Small intestine (tissue), 7 donors: ENCODE results near the gene NEBL. TPM values are rescaled to one million over a fixed set of nuclear protein-coding genes. Genes with fewer than 3 reads are reported as not detected.
A peak's percentile ranks its signal among the peaks of the same experiment; 100 is the strongest.

Source experiments
- DNase-seq, 2 donors: peaks; one replicate each; pipeline versions ENCODE4 v3.0.0 to v3.0.0-alpha.2; 2013
- FAIRE-seq: peaks from 2 replicates; lab custom pipeline; 2012; peaks lifted over from hg19 to GRCh38; lab: Jason Lieb, UNC
- H3K27ac ChIP-seq, 3 donors: one replicate each; pipeline ENCODE4 v1.5.1; 2013; ENCODE audit warnings: low read length in 2 of 3, mild to moderate bottlenecking in 2 of 3, control low read depth in 1 of 3, inconsistent platforms in 1 of 3, low read depth in 1 of 3, moderate library complexity in 1 of 3
- H3K27me3 ChIP-seq, 3 donors: one replicate each; pipeline ENCODE4 v1.6.1; 2013; ENCODE audit warnings: low read length in 3 of 3, inconsistent platforms in 1 of 3; ENCODE audit not compliant: control insufficient read depth in 3 of 3, insufficient read depth in 3 of 3
- H3K36me3 ChIP-seq, 3 donors: one replicate each; pipeline ENCODE4 v1.6.1; 2013; ENCODE audit warnings: low read length in 3 of 3, inconsistent platforms in 1 of 3, low read depth in 1 of 3, mild to moderate bottlenecking in 1 of 3, moderate library complexity in 1 of 3; ENCODE audit not compliant: control insufficient read depth in 3 of 3, insufficient read depth in 2 of 3
- H3K4me1 ChIP-seq, 3 donors: one replicate each; pipeline ENCODE4 v1.6.1; 2013; ENCODE audit warnings: low read length in 2 of 3, inconsistent platforms in 1 of 3, low read depth in 1 of 3, mild to moderate bottlenecking in 1 of 3, moderate library complexity in 1 of 3; ENCODE audit not compliant: control insufficient read depth in 3 of 3, insufficient read depth in 2 of 3
- H3K4me3 ChIP-seq, 3 donors: one replicate each; pipeline ENCODE4 v1.5.1; 2013; ENCODE audit warnings: low read length in 3 of 3, control low read depth in 1 of 3, inconsistent platforms in 1 of 3, low read depth in 1 of 3, mild to moderate bottlenecking in 1 of 3, moderate library complexity in 1 of 3
- H3K9me3 ChIP-seq, 2 donors: one replicate each; pipeline ENCODE4 v1.6.1; 2013; ENCODE audit warnings: low read depth in 1 of 2, low read length in 1 of 2; ENCODE audit not compliant: control insufficient read depth in 2 of 2, insufficient read depth in 1 of 2
- WGBS, 3 donors: extraction: QIAGEN DNeasy Blood & Tissue Kit; methylation state at CpG; one replicate each; pipeline ENCODE4 v1.1.7; 2013; 5-methylcytosine and 5-hydroxymethylcytosine counted together
- polyA plus RNA-seq, 4 donors: library from polyadenylated mRNA; stranded (reverse) in 3 of 4; unstranded in 1 of 4; fragments of 200-250 nt in 3 of 4; fragments of 120-200 nt in 1 of 4; gene quantifications; one replicate each; pipeline versions ENCODE4 v1.2.1 to v1.2.3, GENCODE V29; 2013
- donor health status: healthy with polysubstance abuse.
- donor health status: control.
- donor health status: control.
- donor health status: Bipolar disorder and iron deficiency.
- donor health status: healthy.

The NEBL gene
- polyA plus RNA-seq, 4 donors: 1.4 to 1.8 (median 1.6) TPM

GRCh38 chr10:20858292-20859124 is 38.6 kb downstream of the NEBL start:
- Histone ChIP-seq H3K9me3 (no peaks in the 10 kb centered on the region), H3K27ac (no peak overlapping the region), H3K4me3 (no peak overlapping the region), H3K36me3 (no peaks in the 10 kb centered on the region), H3K4me1 (no peaks in the 10 kb centered on the region), H3K27me3 (no peaks in the 10 kb centered on the region)
- DNase-seq (peak; percentile 22 to 31), FAIRE-seq (peak; percentile 26)
- WGBS, 3 donors: 1 to 7% (median 2%) methylated on average over 2 of the region's 2 CpGs

DNA sequence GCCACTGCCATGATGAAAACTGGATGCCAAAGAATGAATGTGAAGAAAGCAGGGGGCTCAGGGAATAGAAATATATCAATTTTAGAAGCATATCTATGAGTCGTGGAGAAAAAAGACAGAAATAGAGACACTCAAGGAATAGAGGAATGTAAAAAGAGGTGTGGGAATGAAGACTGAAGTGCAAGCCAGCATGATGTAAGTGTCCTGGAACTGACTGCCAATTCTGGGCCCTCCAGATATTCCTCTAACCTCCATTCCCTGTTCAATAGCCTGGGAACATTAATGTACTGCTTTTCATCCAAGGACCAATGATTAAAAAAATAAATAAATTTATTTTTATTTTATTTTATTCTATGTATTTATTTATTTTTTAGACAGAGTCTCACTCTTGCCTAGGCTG is 40.6 kb downstream of the NEBL start:
- Histone ChIP-seq H3K27me3 (no peaks in the 10 kb centered on the region), H3K9me3 (no peaks in the 10 kb centered on the region), H3K27ac (no peak overlapping the region), H3K36me3 (no peaks in the 10 kb centered on the region), H3K4me3 (no peak overlapping the region), H3K4me1 (no peaks in the 10 kb centered on the region)
- WGBS, 3 donors: 67 to 77% (median 72%) methylated on average over 1 of the region's 1 CpG
- no peak for DNase-seq
- FAIRE-seq: no peak

- Histone ChIP-seq H3K36me3 (no peaks in the 10 kb centered on the region), H3K4me3 (no peak overlapping the region), H3K9me3 (no peaks in the 10 kb centered on the region), H3K27me3 (no peaks in the 10 kb centered on the region), H3K27ac (no peak overlapping the region), H3K4me1 (no peaks in the 10 kb centered on the region)
- 26 to 60% (median 40%) methylated on average over 5 of the region's 5 CpGs for WGBS, 3 donors
- FAIRE-seq: peak; percentile 89
- DNase-seq: peak in 1 of 2 donors; percentile 15
Observed at GRCh38 chr10:20855398-20856038, 41.6 kb downstream of the NEBL start.

DNA sequence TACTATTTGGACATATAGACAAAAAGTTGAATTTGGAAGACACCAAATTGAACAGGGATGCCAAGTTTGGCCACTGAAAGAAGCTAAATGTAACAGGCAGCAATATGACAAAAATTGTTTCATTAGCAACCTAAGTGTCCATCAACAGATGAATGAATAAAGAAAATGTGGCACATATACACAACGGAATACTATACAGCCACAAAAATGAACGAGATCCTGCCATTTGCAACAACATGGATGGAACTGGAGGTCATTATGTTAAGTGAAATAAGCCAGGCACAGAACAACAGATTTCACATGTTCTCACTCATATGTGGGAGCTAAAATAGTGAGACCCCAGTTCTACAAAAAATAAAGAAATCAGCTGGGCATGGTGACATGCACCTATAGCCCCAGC is 43.8 kb downstream of the NEBL start:
- Histone ChIP-seq H3K27ac (no peak overlapping the region), H3K27me3 (no peaks in the 10 kb centered on the region), H3K9me3 (peaks cover 0 to 4% of the 10 kb centered on the region in 2 donors), H3K4me1 (no peaks in the 10 kb centered on the region), H3K4me3 (no peak overlapping the region), H3K36me3 (no peaks in the 10 kb centered on the region)
- DNase-seq: no peak
- 94 to 98% (median 98%) methylated on average over 2 of the region's 2 CpGs for WGBS, 3 donors
- no peak for FAIRE-seq

DNA sequence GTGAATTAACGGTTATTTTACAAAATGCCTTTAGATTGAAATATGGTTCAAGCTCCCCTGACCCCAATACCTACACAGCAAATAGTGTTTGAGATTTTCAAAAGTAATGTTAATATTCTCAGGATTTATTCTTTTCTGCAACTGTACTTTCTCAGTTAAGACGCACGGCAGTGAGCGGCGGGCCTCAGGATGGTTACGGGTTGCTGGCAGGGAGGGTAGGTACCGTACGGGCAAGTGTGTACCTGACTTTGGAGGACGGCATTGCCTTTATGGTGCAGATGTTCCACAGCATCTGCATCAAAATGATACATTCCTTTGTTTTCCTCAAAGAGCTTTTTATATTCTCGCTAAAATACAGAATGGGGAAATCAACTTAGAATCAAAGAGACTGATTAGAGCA is 44.8 kb downstream of the NEBL start:
- Histone ChIP-seq H3K27ac (no peak overlapping the region), H3K4me1 (no peaks in the 10 kb centered on the region), H3K9me3 (peaks cover 0 to 4% of the 10 kb centered on the region in 2 donors), H3K4me3 (no peak overlapping the region), H3K27me3 (no peaks in the 10 kb centered on the region), H3K36me3 (no peaks in the 10 kb centered on the region)
- FAIRE-seq (no peak), DNase-seq (no peak)
- WGBS, 3 donors: 95% methylated on average over 10 of the region's 10 CpGs

- Histone ChIP-seq H3K36me3 (no peaks in the 10 kb centered on the region), H3K9me3 (peaks cover 0 to 4% of the 10 kb centered on the region in 2 donors), H3K27me3 (no peaks in the 10 kb centered on the region), H3K27ac (no peak overlapping the region), H3K4me3 (no peak overlapping the region), H3K4me1 (no peaks in the 10 kb centered on the region)
- FAIRE-seq (no peak), DNase-seq (no peak)
- 72 to 82% (median 81%) methylated on average over 2 of the region's 2 CpGs for WGBS, 3 donors
Observed at GRCh38 chr10:20847512-20847911, 49.6 kb downstream of the NEBL start.

DNA sequence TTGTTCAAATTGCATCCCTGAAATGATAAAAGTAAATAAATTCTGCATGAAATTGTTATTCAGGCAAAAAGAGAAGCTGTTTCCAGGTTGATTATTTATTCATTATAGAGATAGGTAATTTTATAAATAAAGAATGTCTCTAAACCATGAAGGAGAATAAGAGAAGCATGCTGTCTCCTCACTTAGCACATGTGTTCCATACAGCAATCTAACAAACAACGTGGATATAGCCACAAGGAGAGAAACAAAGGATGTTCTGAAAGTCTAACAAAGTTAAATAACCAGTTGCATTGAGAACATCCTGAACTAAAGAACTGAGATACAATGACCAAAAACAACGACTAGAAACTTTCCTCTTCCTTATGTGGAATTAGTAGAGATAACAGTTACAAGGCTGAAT is 50.8 kb downstream of the NEBL start:
- no peaks in the 10 kb centered on the region for H3K36me3 ChIP-seq
- no peak overlapping the region for H3K27ac ChIP-seq
- DNase-seq (no peak), FAIRE-seq (no peak)
- H3K27me3 ChIP-seq: no peaks in the 10 kb centered on the region
- no peaks in the 10 kb centered on the region for H3K4me1 ChIP-seq
- 56 to 69% (median 67%) methylated on average over 2 of the region's 2 CpGs for WGBS, 3 donors
- no peak overlapping the region for H3K4me3 ChIP-seq
- H3K9me3 ChIP-seq: peaks cover 0 to 4% of the 10 kb centered on the region in 2 donors

DNA sequence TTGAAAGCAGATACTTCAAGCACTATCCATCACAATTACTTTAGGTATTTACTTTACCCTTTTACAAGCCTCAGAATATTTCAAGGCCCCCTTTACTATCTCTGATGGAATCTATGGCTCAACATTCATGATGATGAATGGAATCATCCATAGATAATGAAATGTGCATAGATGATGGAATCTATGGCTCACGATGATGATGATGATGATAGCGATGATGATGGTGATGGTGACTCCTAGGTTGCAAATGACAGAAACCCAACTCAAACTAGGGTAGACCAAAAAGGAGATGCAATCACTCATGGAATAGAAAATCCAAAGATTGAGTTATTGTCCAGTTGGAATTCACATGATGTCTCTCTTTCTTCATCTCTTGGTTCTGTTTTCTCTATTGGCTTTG is 55.7 kb downstream of the NEBL start:
- no peaks in the 10 kb centered on the region for H3K27me3 ChIP-seq
- no peaks in the 10 kb centered on the region for H3K36me3 ChIP-seq
- FAIRE-seq (no peak), DNase-seq (no peak)
- peaks cover 0 to 7% of the 10 kb centered on the region in 2 donors for H3K9me3 ChIP-seq
- 95 to 96% (median 95%) methylated on average over 2 of the region's 2 CpGs for whole genome bisulfite sequencing, 3 donors
- H3K27ac ChIP-seq: no peak overlapping the region
- no peaks in the 10 kb centered on the region for H3K4me1 ChIP-seq
- no peak overlapping the region for H3K4me3 ChIP-seq
